GM13976 (cell line): ENCODE results near the gene TMEM108.

Source experiments
- DNase-seq: peaks from one replicate; pipeline ENCODE4 v3.0.0; 2012; ENCODE audit warnings: low spot score
- in situ Hi-C: fragments of 300-500 bp; cut with MboI; formaldehyde crosslinking; loops from one replicate; pipeline ENCODE4 v1.12.0; 2022; ENCODE audit warnings: low sequenced_read_pairs, mixed read lengths, inconsistent platforms; ENCODE audit not compliant: unreplicated experiment
- TF ChIP-seq, protein P1 (sequence below): IDR thresholded peaks from 2 replicates; pipeline ENCODE4 v1.5.1; 2012; ENCODE audit warnings: borderline replicate concordance, mild to moderate bottlenecking; ENCODE audit not compliant: insufficient read depth; ENCODE audit errors: extremely low read depth, missing control alignments, control extremely low read depth

Gene TMEM108

DNA sequence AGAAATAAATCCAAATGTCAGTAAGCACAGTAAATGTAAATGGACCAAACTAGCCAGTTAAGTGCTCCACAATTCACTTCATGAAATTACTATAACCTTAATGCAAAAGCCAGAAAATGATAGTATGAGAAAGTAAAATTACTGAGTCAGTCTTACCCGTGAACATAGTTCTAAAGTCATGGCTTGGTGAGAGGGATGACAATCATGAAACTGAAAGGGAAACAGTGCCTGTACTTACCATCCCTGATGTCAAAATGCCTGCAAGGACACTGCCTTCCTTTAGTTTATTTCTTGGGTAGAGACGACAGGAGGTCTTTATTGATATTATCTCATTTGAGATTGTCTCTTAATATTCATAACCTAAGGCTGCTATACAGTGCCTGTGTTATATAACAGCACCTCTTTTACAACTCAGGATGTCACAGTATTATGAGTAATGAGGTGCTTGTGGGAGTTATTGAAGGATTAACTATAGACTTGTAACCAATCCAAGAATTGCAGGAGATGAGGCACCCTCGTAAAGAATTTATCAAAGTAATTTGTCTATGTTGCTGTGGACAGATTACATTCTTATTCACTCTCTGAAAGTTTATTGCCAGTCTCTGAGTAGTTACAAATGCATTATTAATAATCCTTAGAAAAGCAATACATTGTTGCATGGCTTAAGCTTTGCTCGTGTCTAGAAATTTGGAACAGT is 218.7 kb downstream of the TMEM108 start:
- DNase-seq, result peak; percentile 13
- in situ Hi-C loops, result no loop called here
- TF ChIP-seq, protein P1, sequence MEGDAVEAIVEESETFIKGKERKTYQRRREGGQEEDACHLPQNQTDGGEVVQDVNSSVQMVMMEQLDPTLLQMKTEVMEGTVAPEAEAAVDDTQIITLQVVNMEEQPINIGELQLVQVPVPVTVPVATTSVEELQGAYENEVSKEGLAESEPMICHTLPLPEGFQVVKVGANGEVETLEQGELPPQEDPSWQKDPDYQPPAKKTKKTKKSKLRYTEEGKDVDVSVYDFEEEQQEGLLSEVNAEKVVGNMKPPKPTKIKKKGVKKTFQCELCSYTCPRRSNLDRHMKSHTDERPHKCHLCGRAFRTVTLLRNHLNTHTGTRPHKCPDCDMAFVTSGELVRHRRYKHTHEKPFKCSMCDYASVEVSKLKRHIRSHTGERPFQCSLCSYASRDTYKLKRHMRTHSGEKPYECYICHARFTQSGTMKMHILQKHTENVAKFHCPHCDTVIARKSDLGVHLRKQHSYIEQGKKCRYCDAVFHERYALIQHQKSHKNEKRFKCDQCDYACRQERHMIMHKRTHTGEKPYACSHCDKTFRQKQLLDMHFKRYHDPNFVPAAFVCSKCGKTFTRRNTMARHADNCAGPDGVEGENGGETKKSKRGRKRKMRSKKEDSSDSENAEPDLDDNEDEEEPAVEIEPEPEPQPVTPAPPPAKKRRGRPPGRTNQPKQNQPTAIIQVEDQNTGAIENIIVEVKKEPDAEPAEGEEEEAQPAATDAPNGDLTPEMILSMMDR, result no peak

DNA sequence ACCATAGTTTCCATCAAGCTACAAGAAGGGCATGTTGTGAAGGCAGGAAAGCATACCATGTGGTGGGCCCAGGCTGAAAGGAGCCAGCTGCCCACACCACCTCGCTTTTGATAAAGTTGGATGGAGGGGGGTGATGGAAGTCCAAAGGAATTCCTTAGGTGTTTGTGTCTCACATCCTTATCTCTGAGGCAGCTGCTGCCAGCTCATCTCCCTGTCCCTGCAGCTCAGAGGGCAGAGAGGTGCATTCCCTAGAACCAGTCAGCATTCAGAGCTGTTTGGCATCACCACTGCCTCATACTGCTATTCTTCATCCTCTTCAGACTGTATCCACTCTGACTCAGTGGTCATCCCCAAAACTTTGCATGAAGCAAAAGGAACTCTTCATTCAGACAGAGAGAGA is 220.2 kb downstream of the TMEM108 start:
- no peak for DNase-seq
- TF ChIP-seq, protein P1, result no peak
- in situ Hi-C loops, result no loop called here

DNA sequence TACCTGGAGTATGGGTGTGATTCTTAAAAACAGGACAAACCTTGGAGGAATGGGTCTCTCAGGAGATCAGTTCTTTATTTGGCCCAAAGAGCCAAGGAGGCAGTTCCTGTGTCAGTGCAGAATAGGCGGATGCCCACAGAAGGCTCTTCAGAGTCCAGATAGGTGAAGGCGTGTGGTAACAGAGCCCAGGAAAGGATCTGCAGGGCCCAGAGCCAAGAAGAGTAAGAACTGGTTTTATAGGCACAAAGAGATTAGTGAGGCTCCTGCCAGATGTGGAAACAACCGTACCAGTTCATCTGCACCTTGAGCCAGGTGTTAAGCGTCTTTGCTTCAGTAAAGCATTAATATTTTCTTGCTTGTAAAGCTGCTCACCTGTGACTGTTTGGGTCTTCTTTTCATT is 221.6 kb downstream of the TMEM108 start:
- TF ChIP-seq, protein P1, result no peak
- no peak for DNase-seq
- in situ Hi-C loops, result no loop called here

DNA sequence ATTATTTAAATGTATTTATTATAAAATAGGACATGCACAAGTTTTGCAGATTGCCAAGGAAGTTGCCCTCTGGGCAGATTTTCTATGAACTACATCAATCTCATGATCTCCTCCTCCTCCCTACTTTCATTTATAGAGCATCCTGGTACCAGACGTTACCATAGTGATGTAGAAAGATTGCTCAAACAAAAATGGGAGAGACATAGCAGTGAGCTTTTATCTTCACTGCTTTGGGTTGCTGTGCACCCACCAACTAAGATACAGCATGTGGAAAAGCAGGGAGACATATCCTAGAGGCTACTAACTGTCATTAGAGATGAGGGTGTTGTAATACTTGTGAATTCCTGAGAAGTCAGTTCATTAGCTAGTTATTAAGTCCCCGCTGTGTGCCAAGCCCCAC is 224.1 kb downstream of the TMEM108 start:
- TF ChIP-seq, protein P1, result no peak
- DNase-seq, result no peak
- in situ Hi-C loops, result no loop called here

DNA sequence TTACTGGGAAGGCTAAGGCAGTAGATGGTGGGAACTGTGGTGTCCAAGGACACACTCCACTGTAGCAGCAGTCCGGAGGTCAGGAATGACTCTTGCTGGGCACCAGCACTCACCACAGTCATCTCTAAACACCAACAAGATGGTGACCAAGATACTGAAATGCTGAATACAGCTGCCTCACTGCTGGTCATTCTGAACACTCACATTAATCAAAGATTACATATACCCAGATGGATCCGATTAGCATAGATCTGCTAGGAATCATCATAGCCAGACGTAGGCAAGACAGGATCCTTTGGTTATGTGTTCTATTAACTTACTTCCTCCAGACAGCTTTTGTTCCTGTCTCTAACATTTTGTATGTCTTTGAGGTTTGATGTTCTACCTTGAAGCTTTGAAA is 226.7 kb downstream of the TMEM108 start:
- in situ Hi-C loops, result no loop called here
- no peak for DNase-seq

DNA sequence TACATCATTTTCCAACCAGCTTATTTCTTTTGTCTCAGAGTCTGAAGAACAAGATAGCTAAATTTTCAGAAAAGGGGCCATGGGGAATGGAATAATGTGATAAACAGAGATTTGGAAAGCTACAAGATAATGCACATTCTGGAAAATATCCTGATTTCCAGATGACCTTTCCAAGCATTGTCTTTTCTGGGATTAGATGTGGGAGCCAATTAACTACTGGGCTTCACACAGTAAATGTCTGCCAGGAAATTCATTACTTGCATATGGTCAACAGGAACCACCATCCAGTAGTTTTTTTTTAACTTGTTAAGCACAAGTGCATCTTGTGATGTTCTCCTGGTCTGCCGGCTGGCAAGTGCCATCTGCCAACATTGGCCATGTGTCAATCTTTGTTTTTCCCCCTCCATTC is 230.5 kb downstream of the TMEM108 start:
- in situ Hi-C loops, result no loop called here

More for the DNA sequence above, 226.7 kb downstream of the TMEM108 start:
- TF ChIP-seq, protein P1, result no peak

More for the DNA sequence above, 230.5 kb downstream of the TMEM108 start:
- TF ChIP-seq, protein P1, result no peak
- no peak for DNase-seq
